ENCODE measurements around the gene IRAK4.

- TF ChIP-seq EZH2 (IDR thresholded peaks at IDR 0.05): no peak
- no peak for TF ChIP-seq CTCF (IDR thresholded peaks at IDR 0.05)
- TF ChIP-seq EZH2phosphoT487 (IDR thresholded peaks at IDR 0.05): no peak
These were observed 5.8 kb downstream of the IRAK4 start for GRCh38 chr12:43764528-43764927.

Data from neural progenitor cell (in vitro differentiated cells).